Trophoblast cell (in vitro differentiated cells and primary cell): ENCODE measurements around the gene OR8G5.
A peak's percentile ranks its signal among the peaks of the same experiment; 100 is the strongest.

Source experiments
- DNase-seq, 2 donors: peaks; one replicate each; pipeline ENCODE4 v3.0.0-alpha.2; 2016
- H2AFZ ChIP-seq: 2 replicates; pipeline ENCODE4 v1.6.1; 2013; ENCODE audit warnings: low read length, moderate library complexity, mild to moderate bottlenecking; ENCODE audit not compliant: insufficient read depth, poor library complexity
- H2AK5ac ChIP-seq: 2 replicates; pipeline ENCODE4 v1.6.1; 2013; ENCODE audit warnings: mild to moderate bottlenecking, low read length
- H2BK120ac ChIP-seq: 2 replicates; pipeline ENCODE4 v1.6.1; 2013; ENCODE audit warnings: low read length, mild to moderate bottlenecking, moderate library complexity; ENCODE audit not compliant: insufficient read depth, poor library complexity
- H2BK12ac ChIP-seq: 2 replicates; pipeline ENCODE4 v1.6.1; 2013; ENCODE audit warnings: mild to moderate bottlenecking, low read length, moderate library complexity
- H2BK5ac ChIP-seq: 2 replicates; pipeline ENCODE4 v1.6.1; 2013; ENCODE audit warnings: low read length, low read depth, moderate library complexity, mild to moderate bottlenecking; ENCODE audit not compliant: poor library complexity
- H3K14ac ChIP-seq: 2 replicates; pipeline ENCODE4 v1.6.1; 2013; ENCODE audit warnings: mild to moderate bottlenecking, low read length
- H3K18ac ChIP-seq: 2 replicates; pipeline ENCODE4 v1.6.1; 2013; ENCODE audit warnings: mild to moderate bottlenecking, low read length
- H3K23ac ChIP-seq: 2 replicates; pipeline ENCODE4 v1.6.1; 2013; ENCODE audit warnings: low read length
- H3K27ac ChIP-seq: 2 replicates; pipeline ENCODE4 v1.5.1; 2013; ENCODE audit warnings: low read depth, mild to moderate bottlenecking, inconsistent platforms, low read length, moderate library complexity
- H3K27me3 ChIP-seq: 2 replicates; pipeline ENCODE4 v1.6.1; 2013; ENCODE audit warnings: inconsistent platforms, mild to moderate bottlenecking, low read length, moderate library complexity; ENCODE audit not compliant: insufficient read depth
- H3K36me3 ChIP-seq, 2 experiments: 1 replicate in 1 of 2; 2 replicates in 1 of 2; pipeline ENCODE4 v1.6.1; 2013; ENCODE audit warnings: low read length in 2 of 2, mild to moderate bottlenecking in 2 of 2, moderate library complexity in 1 of 2; ENCODE audit not compliant: insufficient read depth in 2 of 2, control insufficient read depth in 1 of 2
- H3K4ac ChIP-seq: 2 replicates; pipeline ENCODE4 v1.6.1; 2013; ENCODE audit warnings: low read depth, mild to moderate bottlenecking, low read length, moderate library complexity
- H3K4me1 ChIP-seq, 2 experiments: 1 replicate in 1 of 2; 2 replicates in 1 of 2; pipeline ENCODE4 v1.6.1; 2013; ENCODE audit warnings: low read length in 2 of 2, mild to moderate bottlenecking in 2 of 2, moderate library complexity in 1 of 2; ENCODE audit not compliant: insufficient read depth in 2 of 2, control insufficient read depth in 1 of 2
- H3K4me2 ChIP-seq: 2 replicates; pipeline ENCODE4 v1.6.1; 2013; ENCODE audit warnings: inconsistent platforms, mild to moderate bottlenecking, low read length, moderate library complexity
- H3K4me3 ChIP-seq: 2 replicates; pipeline ENCODE4 v1.5.1; 2013; ENCODE audit warnings: mild to moderate bottlenecking, low read depth, low read length, inconsistent platforms
- H3K79me1 ChIP-seq: one replicate; pipeline ENCODE4 v1.6.1; 2013; ENCODE audit warnings: low read length
- H3K79me2 ChIP-seq: 2 replicates; pipeline ENCODE4 v1.6.1; 2013; ENCODE audit warnings: low read length, mild to moderate bottlenecking; ENCODE audit not compliant: control insufficient read depth, insufficient read depth, poor library complexity
- H3K9ac ChIP-seq: 2 replicates; pipeline ENCODE4 v1.6.1; 2013; ENCODE audit warnings: mild to moderate bottlenecking, low read length
- H3K9me3 ChIP-seq: 2 replicates; pipeline ENCODE4 v1.6.1; 2013; ENCODE audit warnings: low read depth, mild to moderate bottlenecking, control low read depth, inconsistent platforms, low read length; ENCODE audit not compliant: insufficient read depth
- H4K12ac ChIP-seq: 2 replicates; pipeline ENCODE4 v1.6.1; 2013; ENCODE audit warnings: low read depth, mild to moderate bottlenecking, low read length, moderate library complexity
- H4K8ac ChIP-seq: 2 replicates; pipeline ENCODE4 v1.6.1; 2013; ENCODE audit warnings: low read depth, mild to moderate bottlenecking, low read length, moderate library complexity
- H4K91ac ChIP-seq: one replicate; pipeline ENCODE4 v1.6.1; 2013; ENCODE audit warnings: low read depth, mild to moderate bottlenecking, low read length, moderate library complexity
- WGBS: extraction: QIAGEN DNeasy Blood & Tissue Kit; methylation state at CpG from one replicate; pipeline ENCODE4 v1.1.7; 2013; ENCODE audit warnings: missing lambda C conversion rate; ENCODE audit not compliant: insufficient read length, insufficient coverage; ENCODE audit errors: extremely low coverage; 5-methylcytosine and 5-hydroxymethylcytosine counted together

OR8G5 gene

DNA sequence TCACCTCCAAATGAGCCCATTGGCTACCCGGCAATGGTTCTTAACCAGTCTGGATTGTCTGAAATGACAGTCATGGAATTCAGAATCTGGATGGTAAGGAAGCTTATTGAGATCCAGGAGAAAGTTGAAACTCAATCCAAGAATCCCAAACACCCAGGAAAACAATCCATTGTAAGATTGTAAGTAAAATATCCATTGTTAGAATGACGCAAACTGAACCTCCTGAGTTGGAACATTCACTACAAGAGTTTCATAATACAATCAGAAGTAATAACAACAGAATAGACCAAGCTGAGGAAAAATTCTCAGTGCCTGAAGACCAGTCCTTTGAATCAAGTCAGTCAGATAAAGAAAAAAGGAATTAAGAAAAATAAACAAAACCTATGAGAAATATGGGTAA lies 22.1 kb downstream of the OR8G5 start:
- H3K4me2 ChIP-seq, result no peak overlapping the region
- H2BK12ac ChIP-seq, result no peak overlapping the region
- no peak overlapping the region for H3K18ac ChIP-seq
- no peaks in the 10 kb centered on the region for H3K79me1 ChIP-seq
- H2AK5ac ChIP-seq, result no peak overlapping the region
- no peak overlapping the region for H2BK5ac ChIP-seq
- H3K9me3 ChIP-seq, result no peaks in the 10 kb centered on the region
- no peaks in the 10 kb centered on the region for H3K36me3 ChIP-seq
- H3K27ac ChIP-seq, result no peak overlapping the region
- no peak overlapping the region for H2BK120ac ChIP-seq
- no peaks in the 10 kb centered on the region for H3K27me3 ChIP-seq
- H3K79me2 ChIP-seq, result no peaks in the 10 kb centered on the region
- H2AFZ ChIP-seq, result no peak overlapping the region
- no peak overlapping the region for H4K8ac ChIP-seq
- WGBS, result no CpG with 5 or more reads among the region's 2 CpGs
- H3K4ac ChIP-seq, result no peak overlapping the region
- no peak overlapping the region for H3K14ac ChIP-seq
- no peak overlapping the region for H3K23ac ChIP-seq
- DNase-seq, result no peak
- H4K12ac ChIP-seq, result no peak overlapping the region
- no peak overlapping the region for H3K4me3 ChIP-seq
- H3K4me1 ChIP-seq, result no peaks in the 10 kb centered on the region
- no peak overlapping the region for H3K9ac ChIP-seq
- H4K91ac ChIP-seq, result no peak overlapping the region

DNA sequence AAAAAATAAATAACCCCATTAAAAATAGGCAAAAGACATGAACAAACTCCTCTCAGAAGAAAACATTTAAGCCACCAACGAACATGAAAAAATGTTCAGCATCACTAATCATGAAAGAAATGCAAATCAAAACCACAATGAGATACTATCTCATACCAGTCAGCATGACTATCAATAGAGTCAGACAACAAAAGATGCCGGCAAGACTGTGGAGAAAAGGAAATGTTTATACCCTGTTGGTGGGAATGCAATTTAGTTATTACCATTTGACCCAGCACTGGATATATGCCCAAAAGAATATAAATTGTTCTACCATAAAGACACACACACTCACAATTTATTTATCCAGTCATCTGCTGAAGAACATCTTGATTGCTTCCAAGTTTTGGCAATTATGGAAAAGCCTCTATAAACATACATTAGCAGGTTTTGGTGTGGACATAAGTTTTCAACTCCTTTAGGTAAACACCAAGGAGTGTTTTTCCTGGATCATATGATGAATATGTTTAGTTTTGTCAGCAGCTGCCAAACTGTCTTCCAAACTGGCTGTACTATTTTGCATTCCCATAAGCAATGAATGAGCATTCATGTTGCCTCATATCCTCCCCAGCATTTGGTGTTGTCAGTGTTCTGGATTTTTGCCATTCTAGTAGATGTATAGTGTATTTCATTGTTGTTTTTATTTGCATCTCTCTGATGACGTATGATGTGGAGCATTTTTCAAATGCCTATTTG lies 29.6 kb downstream of the OR8G5 start:
- Histone ChIP-seq H3K4me1 (no peaks in the 10 kb centered on the region), H3K9ac (no peak overlapping the region), H3K23ac (no peak overlapping the region)

DNA sequence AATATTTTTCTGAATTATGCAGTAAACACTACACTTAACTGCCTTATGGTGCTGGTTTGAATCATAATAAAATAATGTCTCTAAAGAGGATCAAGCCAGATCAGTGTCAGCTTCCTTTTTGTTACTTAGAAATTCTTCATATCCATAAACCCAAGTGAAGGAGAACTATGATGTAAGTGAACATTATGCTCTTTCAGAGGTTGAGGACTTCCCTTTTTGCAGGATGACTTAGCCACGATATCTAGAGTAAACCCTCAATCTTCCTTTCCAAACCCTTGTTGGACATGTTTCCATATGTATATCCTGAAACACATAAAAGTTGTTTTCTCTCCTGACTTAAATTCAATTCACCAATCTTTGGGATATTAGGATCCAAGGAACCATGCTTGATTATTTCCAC lies 38.5 kb downstream of the OR8G5 start:
- H3K14ac ChIP-seq, result no peak overlapping the region

More for the DNA sequence above, 29.6 kb downstream of the OR8G5 start:
- Histone ChIP-seq H4K12ac (no peak overlapping the region), H4K91ac (no peak overlapping the region), H4K8ac (no peak overlapping the region), H3K18ac (no peak overlapping the region), H2AFZ (no peak overlapping the region), H2BK120ac (no peak overlapping the region), H3K79me2 (no peaks in the 10 kb centered on the region), H3K79me1 (no peaks in the 10 kb centered on the region), H3K36me3 (no peaks in the 10 kb centered on the region), H2BK12ac (no peak overlapping the region), H3K4me3 (no peak overlapping the region), H3K27me3 (no peaks in the 10 kb centered on the region), H2BK5ac (no peak overlapping the region), H3K4me2 (no peak overlapping the region), H3K9me3 (no peaks in the 10 kb centered on the region), H2AK5ac (no peak overlapping the region), H3K27ac (no peak overlapping the region), H3K14ac (no peak overlapping the region), H3K4ac (no peak overlapping the region)
- DNase-seq, result peak; percentile 19 to 76
- WGBS, result no CpG with 5 or more reads among the region's 3 CpGs

DNA sequence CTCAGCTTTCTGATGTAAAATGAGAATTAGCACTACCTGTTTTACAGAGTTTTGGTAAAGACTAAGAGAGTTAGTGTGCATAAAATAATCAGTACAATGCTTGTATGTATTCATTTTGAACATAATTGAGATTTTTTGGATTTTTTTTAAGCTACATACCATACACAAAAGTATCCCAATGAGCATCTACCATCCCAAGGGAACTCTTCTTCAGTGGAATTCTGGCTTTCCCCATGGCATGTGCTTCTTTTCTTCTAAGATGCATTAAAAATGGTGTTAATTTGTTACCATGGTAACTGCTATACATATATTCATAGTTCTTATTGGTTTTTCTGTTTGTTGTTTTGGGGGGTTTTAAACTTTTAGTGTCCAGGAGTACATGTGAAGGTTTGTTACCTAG lies 39.8 kb downstream of the OR8G5 start:
- H3K27ac ChIP-seq, result no peak overlapping the region
- H3K23ac ChIP-seq, result no peak overlapping the region
- no peak overlapping the region for H2AFZ ChIP-seq
- H4K12ac ChIP-seq, result no peak overlapping the region
- no peak overlapping the region for H3K18ac ChIP-seq
- no peak overlapping the region for H3K4me3 ChIP-seq
- H2BK5ac ChIP-seq, result no peak overlapping the region
- H3K36me3 ChIP-seq, result no peaks in the 10 kb centered on the region
- no peak overlapping the region for H4K91ac ChIP-seq
- H3K4ac ChIP-seq, result no peak overlapping the region
- H2BK120ac ChIP-seq, result no peak overlapping the region
- H3K79me1 ChIP-seq, result no peaks in the 10 kb centered on the region
- H3K4me1 ChIP-seq, result no peaks in the 10 kb centered on the region
- H3K9ac ChIP-seq, result no peak overlapping the region
- H4K8ac ChIP-seq, result no peak overlapping the region
- no peak overlapping the region for H3K14ac ChIP-seq
- no peak for DNase-seq
- no peak overlapping the region for H3K4me2 ChIP-seq
- no peaks in the 10 kb centered on the region for H3K27me3 ChIP-seq
- no peaks in the 10 kb centered on the region for H3K79me2 ChIP-seq
- H2AK5ac ChIP-seq, result no peak overlapping the region
- no peaks in the 10 kb centered on the region for H3K9me3 ChIP-seq
- no peak overlapping the region for H2BK12ac ChIP-seq

More for the DNA sequence above, 38.5 kb downstream of the OR8G5 start:
- H4K8ac ChIP-seq, result no peak overlapping the region
- H2AK5ac ChIP-seq, result no peak overlapping the region
- no CpG with 5 or more reads among the region's 1 CpG for WGBS
- H3K79me2 ChIP-seq, result no peaks in the 10 kb centered on the region
- H3K9ac ChIP-seq, result no peak overlapping the region
- H3K27ac ChIP-seq, result no peak overlapping the region
- H3K27me3 ChIP-seq, result no peaks in the 10 kb centered on the region
- H3K4ac ChIP-seq, result no peak overlapping the region
- H3K36me3 ChIP-seq, result no peaks in the 10 kb centered on the region
- H3K4me2 ChIP-seq, result no peak overlapping the region
- no peaks in the 10 kb centered on the region for H3K79me1 ChIP-seq
- H3K4me1 ChIP-seq, result no peaks in the 10 kb centered on the region
- no peak overlapping the region for H3K23ac ChIP-seq
- no peak overlapping the region for H2BK5ac ChIP-seq
- H3K18ac ChIP-seq, result no peak overlapping the region
- no peak overlapping the region for H2BK120ac ChIP-seq
- H3K9me3 ChIP-seq, result no peaks in the 10 kb centered on the region
- H3K4me3 ChIP-seq, result no peak overlapping the region
- no peak overlapping the region for H2BK12ac ChIP-seq
- DNase-seq, result no peak
- no peak overlapping the region for H4K12ac ChIP-seq
- H4K91ac ChIP-seq, result no peak overlapping the region
- no peak overlapping the region for H2AFZ ChIP-seq
